Measurements from ENCODE around the gene STAT1. TPM values are rescaled to one million over a fixed set of nuclear protein-coding genes. Genes with fewer than 3 reads are reported as not detected.

Gene STAT1
- polyA plus RNA-seq, 1 donor (not counting 4 experiments of a cell fraction or from before 2014, with no cell fraction given): 181 TPM

DNA sequence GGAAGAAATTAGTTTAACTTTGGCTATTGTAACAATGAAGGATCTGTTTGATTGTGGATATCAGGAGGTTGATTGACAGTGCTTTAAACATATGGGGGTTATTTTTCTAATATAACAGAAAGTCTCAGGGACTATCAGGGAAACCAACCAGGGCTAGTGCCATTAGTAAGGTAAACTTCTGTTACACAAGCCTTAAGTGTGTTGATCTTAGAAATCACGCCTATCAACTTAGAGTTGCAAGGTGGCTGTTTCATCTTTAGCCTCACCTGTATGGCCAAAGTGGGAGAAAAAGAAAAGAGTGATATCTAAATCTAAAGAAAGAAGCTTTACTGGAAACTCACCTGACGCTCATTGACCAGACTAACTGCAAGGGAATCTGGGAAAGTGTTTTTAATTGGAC lies 71.3 kb downstream of the STAT1 start:
- no peaks in the 10 kb centered on the region for H3K9me1 ChIP-seq (ENCODE audit: control insufficient read depth, extremely low read depth, insufficient read depth, low read length)
- H4K20me1 ChIP-seq (ENCODE audit: control insufficient read depth, extremely low read depth, insufficient read depth, low read length): no peaks in the 10 kb centered on the region
- no peaks in the 10 kb centered on the region for H3K36me3 ChIP-seq (ENCODE audit: control insufficient read depth in 2 of 2, extremely low read depth in 1 of 2, insufficient read depth in 2 of 2, low read length in 2 of 2)
- no peaks in the 10 kb centered on the region for H3K79me2 ChIP-seq (ENCODE audit: control insufficient read depth, insufficient read depth, low read length)
- no peak overlapping the region for H3K27ac ChIP-seq (ENCODE audit: control insufficient read depth, insufficient read depth, low read length)
- H3K4me3 ChIP-seq (ENCODE audit: control insufficient read depth in 2 of 3, extremely low read depth in 1 of 3, insufficient read depth in 2 of 3, low read depth in 1 of 3, low read length in 3 of 3): no peak overlapping the region
- FAIRE-seq: no peak
- no peak overlapping the region for H3K4me2 ChIP-seq (ENCODE audit: control insufficient read depth, extremely low read depth, insufficient read depth, low read depth, low read length)
- no peaks in the 10 kb centered on the region for H3K9me3 ChIP-seq (ENCODE audit: control insufficient read depth, low read depth, low read length)
- peaks cover 15% of the 10 kb centered on the region for H3K4me1 ChIP-seq (ENCODE audit: control insufficient read depth, extremely low read depth, insufficient read depth, low read length)
- no peak overlapping the region for H2AFZ ChIP-seq (ENCODE audit: control insufficient read depth, low read length)
- no peaks in the 10 kb centered on the region for H3K27me3 ChIP-seq (ENCODE audit: control insufficient read depth, extremely low read depth, insufficient read depth, low read length)
- H3K9ac ChIP-seq (ENCODE audit: control insufficient read depth, extremely low read depth, insufficient read depth, low read length): no peak overlapping the region
- DNase-seq (ENCODE audit: low read depth, low spot score): no peak
- dilution Hi-C loops (cut with MboI; ENCODE audit: extremely low pct_ligation_motif_present, low sequenced_read_pairs): no loop called here
- TF ChIP-seq, protein P1, sequence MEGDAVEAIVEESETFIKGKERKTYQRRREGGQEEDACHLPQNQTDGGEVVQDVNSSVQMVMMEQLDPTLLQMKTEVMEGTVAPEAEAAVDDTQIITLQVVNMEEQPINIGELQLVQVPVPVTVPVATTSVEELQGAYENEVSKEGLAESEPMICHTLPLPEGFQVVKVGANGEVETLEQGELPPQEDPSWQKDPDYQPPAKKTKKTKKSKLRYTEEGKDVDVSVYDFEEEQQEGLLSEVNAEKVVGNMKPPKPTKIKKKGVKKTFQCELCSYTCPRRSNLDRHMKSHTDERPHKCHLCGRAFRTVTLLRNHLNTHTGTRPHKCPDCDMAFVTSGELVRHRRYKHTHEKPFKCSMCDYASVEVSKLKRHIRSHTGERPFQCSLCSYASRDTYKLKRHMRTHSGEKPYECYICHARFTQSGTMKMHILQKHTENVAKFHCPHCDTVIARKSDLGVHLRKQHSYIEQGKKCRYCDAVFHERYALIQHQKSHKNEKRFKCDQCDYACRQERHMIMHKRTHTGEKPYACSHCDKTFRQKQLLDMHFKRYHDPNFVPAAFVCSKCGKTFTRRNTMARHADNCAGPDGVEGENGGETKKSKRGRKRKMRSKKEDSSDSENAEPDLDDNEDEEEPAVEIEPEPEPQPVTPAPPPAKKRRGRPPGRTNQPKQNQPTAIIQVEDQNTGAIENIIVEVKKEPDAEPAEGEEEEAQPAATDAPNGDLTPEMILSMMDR (optimal IDR thresholded peaks at IDR 0.05 in 1 of 3, IDR thresholded peaks at IDR 0.05 in 1 of 3, conservative IDR thresholded peaks at IDR 0.05 in 1 of 3; ENCODE audit: extremely low read depth in 1 of 3, insufficient read depth in 2 of 3, low read length in 3 of 3): no peak
- TF ChIP-seq EZH2 (IDR thresholded peaks at IDR 0.05; ENCODE audit: low read length): no peak

DNA sequence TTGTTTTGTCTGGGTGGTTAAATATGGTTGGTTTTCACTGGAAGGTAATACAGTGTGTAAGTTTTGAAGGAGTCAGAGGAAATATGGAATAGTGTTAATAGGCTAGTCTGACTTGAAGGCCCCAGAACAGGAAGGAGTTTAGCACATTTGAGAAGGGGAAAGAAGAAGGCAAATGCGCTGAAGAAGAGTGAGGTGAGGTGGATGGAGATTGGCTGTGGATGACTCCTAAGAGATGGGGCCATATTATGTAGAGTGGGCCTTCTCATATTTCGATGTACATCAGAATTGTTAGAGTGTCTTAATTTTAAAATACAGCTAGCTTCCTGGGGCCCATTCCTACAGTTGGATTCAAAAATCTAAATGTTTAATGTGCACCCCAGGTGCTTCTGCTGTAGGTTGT lies 72.4 kb downstream of the STAT1 start:
- Histone ChIP-seq H3K36me3 (ENCODE audit: control insufficient read depth in 2 of 2, extremely low read depth in 1 of 2, insufficient read depth in 2 of 2, low read length in 2 of 2) (no peaks in the 10 kb centered on the region), H3K4me2 (ENCODE audit: control insufficient read depth, extremely low read depth, insufficient read depth, low read depth, low read length) (no peak overlapping the region), H3K27ac (ENCODE audit: control insufficient read depth, insufficient read depth, low read length) (no peak overlapping the region), H3K4me3 (ENCODE audit: control insufficient read depth in 2 of 3, extremely low read depth in 1 of 3, insufficient read depth in 2 of 3, low read depth in 1 of 3, low read length in 3 of 3) (no peak overlapping the region), H3K4me1 (ENCODE audit: control insufficient read depth, extremely low read depth, insufficient read depth, low read length) (peaks cover 4% of the 10 kb centered on the region), H3K9ac (ENCODE audit: control insufficient read depth, extremely low read depth, insufficient read depth, low read length) (no peak overlapping the region), H3K9me3 (ENCODE audit: control insufficient read depth, low read depth, low read length) (no peaks in the 10 kb centered on the region), H3K27me3 (ENCODE audit: control insufficient read depth, extremely low read depth, insufficient read depth, low read length) (no peaks in the 10 kb centered on the region), H3K79me2 (ENCODE audit: control insufficient read depth, insufficient read depth, low read length) (no peaks in the 10 kb centered on the region), H4K20me1 (ENCODE audit: control insufficient read depth, extremely low read depth, insufficient read depth, low read length) (no peaks in the 10 kb centered on the region), H3K9me1 (ENCODE audit: control insufficient read depth, extremely low read depth, insufficient read depth, low read length) (no peaks in the 10 kb centered on the region), H2AFZ (ENCODE audit: control insufficient read depth, low read length) (no peak overlapping the region)
- DNase-seq (ENCODE audit: low read depth, low spot score): no peak
- TF ChIP-seq, protein P1 (optimal IDR thresholded peaks at IDR 0.05 in 1 of 3, IDR thresholded peaks at IDR 0.05 in 1 of 3, conservative IDR thresholded peaks at IDR 0.05 in 1 of 3; ENCODE audit: extremely low read depth in 1 of 3, insufficient read depth in 2 of 3, low read length in 3 of 3): no peak
- no peak for TF ChIP-seq EZH2 (IDR thresholded peaks at IDR 0.05; ENCODE audit: low read length)
- FAIRE-seq: no peak
- dilution Hi-C loops (cut with MboI; ENCODE audit: extremely low pct_ligation_motif_present, low sequenced_read_pairs): no loop called here

Data from keratinocyte (primary cell).